ENCODE data around the gene CEL. TPM values are rescaled to one million over a fixed set of nuclear protein-coding genes. Genes with fewer than 3 reads are reported as not detected.

The CEL gene
- total RNA-seq, 2 experiments from 2014 or later = 2.9 to 3.0 TPM

- TF ChIP-seq CTCF (IDR thresholded peaks at IDR 0.05) = no peak
- Mint-ChIP-seq H3K27me3 (no peaks in the 10 kb centered on the region), H3K4me1 (ENCODE audit: low read depth) (peaks cover 67% of the 10 kb centered on the region), H3K9me3 (no peaks in the 10 kb centered on the region), H3K27ac (peak overlapping the region; percentile 85), H3K36me3 (ENCODE audit: low read depth) (peaks cover 9% of the 10 kb centered on the region), H3K4me3 (no peak overlapping the region)
- intact Hi-C loops (cut with micrococcal nuclease) = no loop called here
- CTCF ChIA-PET = interaction anchor here (0.6 to 22.4 kb wide), 7 partner anchors 10 to 1079 kb away, joined by 3 to 376 read pairs (median 3); no protein-coding TSS in a partner anchor
- ATAC-seq = no peak
- no peak for DNase-seq
- POLR2A ChIA-PET = interaction anchor here (0.7 to 2.5 kb wide), 6 partner anchors 8 to 29 kb away, joined by 3 to 11 read pairs (median 4); no protein-coding TSS in a partner anchor
Measured at GRCh38 chr9:133116346-133117231, 54.8 kb downstream of the CEL start.

GRCh38 chr9:133117271-133118178 is 55.7 kb downstream of the CEL start:
- no peak for ATAC-seq
- Mint-ChIP-seq H3K27ac (no peak overlapping the region), H3K27me3 (no peaks in the 10 kb centered on the region), H3K4me3 (no peak overlapping the region), H3K9me3 (no peaks in the 10 kb centered on the region), H3K36me3 (ENCODE audit: low read depth) (peaks cover 8% of the 10 kb centered on the region), H3K4me1 (ENCODE audit: low read depth) (peaks cover 72% of the 10 kb centered on the region)
- no peak for TF ChIP-seq CTCF (IDR thresholded peaks at IDR 0.05)
- intact Hi-C loops (cut with micrococcal nuclease) = no loop called here
- no peak for DNase-seq
- CTCF ChIA-PET = interaction anchor here (1.0 to 22.4 kb wide), 5 partner anchors 15 to 95 kb away, joined by 3 to 376 read pairs (median 3); no protein-coding TSS in a partner anchor
- POLR2A ChIA-PET = interaction anchor here (1.0 to 2.2 kb wide), 6 partner anchors 8 to 29 kb away, joined by 3 to 6 read pairs (median 4); no protein-coding TSS in a partner anchor

- ChIA-PET CTCF (interaction anchor here (1.4 to 22.4 kb wide), 3 partner anchors 16 to 93 kb away, joined by 3 to 376 read pairs (median 5); no protein-coding TSS in a partner anchor), POLR2A (interaction anchor here (1.0 to 2.8 kb wide), 5 partner anchors 10 to 28 kb away, joined by 3 to 9 read pairs (median 5); no protein-coding TSS in a partner anchor)
- TF ChIP-seq CTCF (IDR thresholded peaks at IDR 0.05) = no peak
- Mint-ChIP-seq H3K27ac (no peak overlapping the region), H3K4me3 (no peak overlapping the region), H3K27me3 (no peaks in the 10 kb centered on the region), H3K36me3 (ENCODE audit: low read depth) (peaks cover 6% of the 10 kb centered on the region), H3K4me1 (ENCODE audit: low read depth) (peaks cover 71% of the 10 kb centered on the region), H3K9me3 (no peaks in the 10 kb centered on the region)
- no peak for ATAC-seq
- no peak for DNase-seq
- intact Hi-C loops (cut with micrococcal nuclease) = no loop called here
Measured at GRCh38 chr9:133118179-133118520, 56.4 kb downstream of the CEL start.

GRCh38 chr9:133118568-133118967 is 56.8 kb downstream of the CEL start:
- no peak for TF ChIP-seq CTCF (IDR thresholded peaks at IDR 0.05)
- intact Hi-C loops (cut with micrococcal nuclease) = no loop called here

More at GRCh38 chr9:133118568-133118967, 56.8 kb downstream of the CEL start:
- ATAC-seq (no peak), DNase-seq (no peak)
- Mint-ChIP-seq H3K27ac (no peak overlapping the region), H3K4me1 (ENCODE audit: low read depth) (peaks cover 71% of the 10 kb centered on the region), H3K36me3 (ENCODE audit: low read depth) (peaks cover 6% of the 10 kb centered on the region), H3K4me3 (peak overlapping the region; percentile 39), H3K9me3 (no peaks in the 10 kb centered on the region), H3K27me3 (no peaks in the 10 kb centered on the region)
- CTCF ChIA-PET = interaction anchor here (2.0 to 22.4 kb wide), 2 partner anchors 17 to 28 kb away, joined by 5 to 376 read pairs; no protein-coding TSS in a partner anchor
- POLR2A ChIA-PET = interaction anchor here (1.0 to 2.8 kb wide), 5 partner anchors 10 to 28 kb away, joined by 3 to 9 read pairs (median 5); no protein-coding TSS in a partner anchor

All from activated CD8-positive, alpha-beta T cell treated with anti-CD3 and anti-CD28 coated beads for 36 hours (primary cell).